ENCODE measurements around the gene DCBLD1. TPM values are rescaled to one million over a fixed set of nuclear protein-coding genes. Genes with fewer than 3 reads are reported as not detected.
A peak's percentile ranks its signal among the peaks of the same experiment; 100 is the strongest.

DCBLD1 gene
- polyA plus RNA-seq, 2 donors: 3.8 TPM

DNA sequence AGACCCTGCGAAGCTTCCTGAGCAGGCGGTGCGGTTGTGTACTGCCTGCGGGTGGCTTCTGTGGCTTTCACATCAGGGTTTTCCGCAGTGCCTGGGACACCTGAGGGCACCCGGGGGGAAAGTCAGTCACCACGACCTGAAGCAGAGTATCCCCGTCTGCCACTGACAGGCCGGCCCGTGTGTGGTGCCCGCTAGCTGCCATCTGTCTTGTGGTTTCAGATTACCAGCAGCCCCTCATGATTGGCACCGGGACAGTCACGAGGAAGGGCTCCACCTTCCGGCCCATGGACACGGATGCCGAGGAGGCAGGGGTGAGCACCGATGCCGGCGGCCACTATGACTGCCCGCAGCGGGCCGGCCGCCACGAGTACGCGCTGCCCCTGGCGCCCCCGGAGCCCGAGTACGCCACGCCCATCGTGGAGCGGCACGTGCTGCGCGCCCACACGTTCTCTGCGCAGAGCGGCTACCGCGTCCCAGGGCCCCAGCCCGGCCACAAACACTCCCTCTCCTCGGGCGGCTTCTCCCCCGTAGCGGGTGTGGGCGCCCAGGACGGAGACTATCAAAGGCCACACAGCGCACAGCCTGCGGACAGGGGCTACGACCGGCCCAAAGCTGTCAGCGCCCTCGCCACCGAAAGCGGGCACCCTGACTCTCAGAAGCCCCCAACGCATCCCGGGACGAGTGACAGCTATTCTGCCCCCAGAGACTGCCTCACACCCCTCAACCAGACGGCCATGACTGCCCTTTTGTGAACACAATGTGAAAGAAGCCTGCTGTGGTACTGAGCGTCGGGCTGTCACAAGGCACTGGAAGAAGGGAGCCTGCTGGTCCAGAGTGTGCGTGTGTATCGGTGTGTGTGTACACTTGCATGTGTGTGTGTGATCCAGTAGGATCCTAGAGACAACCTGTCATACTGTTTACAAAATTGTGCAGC, 65.5 kb downstream of the DCBLD1 start:
- Histone ChIP-seq H3K27ac (ENCODE audit: low read depth in 2 of 2, low read length in 1 of 2) (peak overlapping the region in 1 of 2 donors; percentile 3), H3K4me3 (ENCODE audit: low read depth in 1 of 2, low read length in 2 of 2) (peak overlapping the region; percentile 17 to 24)

DNA sequence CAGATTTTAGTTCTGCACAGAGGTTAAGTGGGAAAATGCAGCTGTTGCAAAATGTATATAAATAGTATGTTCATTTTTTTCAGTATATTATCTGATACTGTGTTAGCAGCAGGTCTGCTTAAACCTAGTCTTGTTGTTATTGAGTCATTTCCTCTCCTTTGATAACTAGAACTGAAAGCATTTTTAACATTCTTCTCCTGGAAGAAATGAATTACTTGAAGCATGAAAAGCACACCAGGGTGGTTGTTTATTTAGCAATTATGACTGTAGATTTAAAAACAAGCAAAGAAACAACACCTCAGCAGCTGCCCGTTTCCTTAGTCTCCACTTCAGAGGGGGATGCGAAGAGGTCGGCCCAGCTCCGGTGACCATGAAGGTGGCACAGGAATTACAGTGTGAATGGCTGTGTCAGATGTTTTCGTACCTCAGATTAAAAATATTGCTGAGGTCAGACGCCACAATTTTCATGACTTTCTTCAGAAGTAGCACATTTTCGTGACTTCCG, 66.4 kb downstream of the DCBLD1 start:
- 75 to 78% methylated on average over 8 of the region's 8 CpGs for WGBS, 2 donors
- no peaks in the 10 kb centered on the region for H3K27me3 ChIP-seq (ENCODE audit: control insufficient read depth in 1 of 2, insufficient read depth in 2 of 2, low read length in 2 of 2)
- H3K27ac ChIP-seq (ENCODE audit: low read depth in 2 of 2, low read length in 1 of 2): no peak overlapping the region
- peaks cover 0 to 3% of the 10 kb centered on the region in 2 donors for H3K4me1 ChIP-seq (ENCODE audit: control insufficient read depth in 2 of 2, insufficient read depth in 2 of 2, low read length in 1 of 2)
- H3K9me3 ChIP-seq (ENCODE audit: control insufficient read depth in 2 of 2, insufficient read depth in 1 of 2, low read depth in 1 of 2, low read length in 1 of 2): no peaks in the 10 kb centered on the region
- H3K36me3 ChIP-seq (ENCODE audit: control insufficient read depth in 2 of 2, insufficient read depth in 2 of 2, low read length in 1 of 2): peaks cover 4% of the 10 kb centered on the region in 2 donors
- no peak overlapping the region for H3K4me3 ChIP-seq (ENCODE audit: low read depth in 1 of 2, low read length in 2 of 2)

More for the DNA sequence above, 65.5 kb downstream of the DCBLD1 start:
- Histone ChIP-seq H3K4me1 (ENCODE audit: control insufficient read depth in 2 of 2, insufficient read depth in 2 of 2, low read length in 1 of 2) (peaks cover 0 to 3% of the 10 kb centered on the region in 2 donors), H3K9me3 (ENCODE audit: control insufficient read depth in 2 of 2, insufficient read depth in 1 of 2, low read depth in 1 of 2, low read length in 1 of 2) (no peaks in the 10 kb centered on the region), H3K27me3 (ENCODE audit: control insufficient read depth in 1 of 2, insufficient read depth in 2 of 2, low read length in 2 of 2) (no peaks in the 10 kb centered on the region), H3K36me3 (ENCODE audit: control insufficient read depth in 2 of 2, insufficient read depth in 2 of 2, low read length in 1 of 2) (peaks cover 4% of the 10 kb centered on the region in 2 donors)
- WGBS, 2 donors: 35 to 41% methylated on average over 64 of the region's 64 CpGs

DNA sequence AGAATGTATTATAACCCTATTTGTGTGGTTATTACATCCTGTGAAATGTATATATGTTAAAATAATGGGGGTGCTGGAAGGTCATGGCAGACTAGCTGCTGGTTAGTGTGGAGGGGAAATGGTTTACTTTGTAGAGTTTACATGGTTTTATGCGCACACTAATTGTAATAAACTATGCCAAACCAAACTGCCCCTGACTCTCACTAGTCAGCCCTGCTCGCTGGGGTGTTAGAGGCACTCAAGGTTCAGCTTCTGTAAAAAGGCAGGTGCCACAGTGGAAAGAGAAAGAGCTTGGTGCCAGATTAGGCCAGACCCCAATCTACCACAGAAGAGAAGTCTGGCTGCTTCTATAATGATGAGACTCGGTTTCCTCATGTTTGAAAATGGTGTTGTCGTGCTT, 67.1 kb downstream of the DCBLD1 start:
- no peaks in the 10 kb centered on the region for H3K27me3 ChIP-seq (ENCODE audit: control insufficient read depth in 1 of 2, insufficient read depth in 2 of 2, low read length in 2 of 2)
- 84 to 85% methylated on average over 4 of the region's 4 CpGs for WGBS, 2 donors
- H3K27ac ChIP-seq (ENCODE audit: low read depth in 2 of 2, low read length in 1 of 2): no peak overlapping the region
- H3K4me3 ChIP-seq (ENCODE audit: low read depth in 1 of 2, low read length in 2 of 2): no peak overlapping the region
- H3K4me1 ChIP-seq (ENCODE audit: control insufficient read depth in 2 of 2, insufficient read depth in 2 of 2, low read length in 1 of 2): peaks cover 0 to 3% of the 10 kb centered on the region in 2 donors
- no peaks in the 10 kb centered on the region for H3K9me3 ChIP-seq (ENCODE audit: control insufficient read depth in 2 of 2, insufficient read depth in 1 of 2, low read depth in 1 of 2, low read length in 1 of 2)
- H3K36me3 ChIP-seq (ENCODE audit: control insufficient read depth in 2 of 2, insufficient read depth in 2 of 2, low read length in 1 of 2): peaks cover 4% of the 10 kb centered on the region in 2 donors

DNA sequence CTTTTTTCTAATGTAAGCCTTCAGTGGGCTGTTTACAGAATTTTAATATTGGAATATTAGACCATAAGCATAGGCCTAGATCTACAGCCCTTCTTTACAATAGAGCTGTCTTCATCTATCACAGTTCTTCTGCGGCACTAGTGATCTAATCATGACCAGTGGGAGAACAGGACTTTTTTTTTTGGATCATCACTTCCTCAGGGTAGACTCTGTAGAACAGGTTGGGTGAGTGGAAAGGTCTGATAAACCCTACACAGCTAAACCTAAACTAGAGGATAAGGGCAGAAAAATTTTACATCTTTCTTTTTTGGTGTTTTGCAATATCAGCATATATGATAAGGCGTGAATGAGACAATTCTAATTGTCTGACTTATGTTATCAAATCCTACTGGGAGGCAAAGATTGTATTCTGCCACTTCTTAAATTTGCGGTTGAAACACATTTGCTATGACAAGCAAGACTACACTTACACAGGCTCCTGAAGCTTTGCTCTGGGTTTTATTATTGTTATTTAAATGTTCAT, 67.7 kb downstream of the DCBLD1 start:
- Histone ChIP-seq H3K27me3 (ENCODE audit: control insufficient read depth in 1 of 2, insufficient read depth in 2 of 2, low read length in 2 of 2) (no peaks in the 10 kb centered on the region), H3K36me3 (ENCODE audit: control insufficient read depth in 2 of 2, insufficient read depth in 2 of 2, low read length in 1 of 2) (peaks cover 0 to 4% of the 10 kb centered on the region in 2 donors), H3K9me3 (ENCODE audit: control insufficient read depth in 2 of 2, insufficient read depth in 1 of 2, low read depth in 1 of 2, low read length in 1 of 2) (no peaks in the 10 kb centered on the region), H3K4me3 (ENCODE audit: low read depth in 1 of 2, low read length in 2 of 2) (no peak overlapping the region), H3K27ac (ENCODE audit: low read depth in 2 of 2, low read length in 1 of 2) (no peak overlapping the region), H3K4me1 (ENCODE audit: control insufficient read depth in 2 of 2, insufficient read depth in 2 of 2, low read length in 1 of 2) (peaks cover 0 to 3% of the 10 kb centered on the region in 2 donors)
- WGBS, 2 donors: 87 to 90% methylated on average over 3 of the region's 3 CpGs

DNA sequence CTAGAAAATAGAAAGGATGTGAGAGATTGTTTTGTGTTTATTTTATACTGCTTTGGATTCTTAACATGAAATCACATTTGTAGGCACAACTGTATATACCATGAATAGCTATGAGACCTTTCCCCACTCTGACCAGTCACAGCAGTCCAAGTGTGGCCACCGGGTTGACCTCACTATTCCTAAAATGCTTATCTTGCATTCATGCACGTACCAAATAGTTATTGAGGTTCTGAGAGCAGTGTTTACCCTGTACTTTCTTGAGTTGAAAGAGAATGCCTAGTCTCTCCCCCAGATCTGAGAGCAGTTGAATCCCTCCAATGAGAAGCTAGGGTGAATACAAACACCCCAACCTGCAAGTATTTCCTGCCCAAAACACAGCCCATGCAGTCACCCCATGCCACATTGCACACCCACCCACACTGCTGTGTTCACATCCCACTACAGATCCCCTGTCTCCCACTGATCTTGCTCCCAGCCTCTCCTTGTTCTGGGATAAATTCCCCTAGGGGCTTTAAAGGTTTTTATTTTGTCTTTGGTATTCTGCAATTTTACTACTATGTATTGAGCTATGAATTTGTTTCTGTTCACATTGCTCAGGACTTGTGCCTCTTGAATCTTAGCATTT, 68.3 kb downstream of the DCBLD1 start:
- Histone ChIP-seq H3K4me3 (ENCODE audit: low read depth in 1 of 2, low read length in 2 of 2) (no peak overlapping the region), H3K36me3 (ENCODE audit: control insufficient read depth in 2 of 2, insufficient read depth in 2 of 2, low read length in 1 of 2) (peaks cover 0 to 4% of the 10 kb centered on the region in 2 donors), H3K4me1 (ENCODE audit: control insufficient read depth in 2 of 2, insufficient read depth in 2 of 2, low read length in 1 of 2) (peaks cover 0 to 3% of the 10 kb centered on the region in 2 donors), H3K9me3 (ENCODE audit: control insufficient read depth in 2 of 2, insufficient read depth in 1 of 2, low read depth in 1 of 2, low read length in 1 of 2) (no peaks in the 10 kb centered on the region), H3K27ac (ENCODE audit: low read depth in 2 of 2, low read length in 1 of 2) (no peak overlapping the region), H3K27me3 (ENCODE audit: control insufficient read depth in 1 of 2, insufficient read depth in 2 of 2, low read length in 2 of 2) (no peaks in the 10 kb centered on the region)
- 64 to 75% methylated on average over 2 of the region's 2 CpGs for WGBS, 2 donors

DNA sequence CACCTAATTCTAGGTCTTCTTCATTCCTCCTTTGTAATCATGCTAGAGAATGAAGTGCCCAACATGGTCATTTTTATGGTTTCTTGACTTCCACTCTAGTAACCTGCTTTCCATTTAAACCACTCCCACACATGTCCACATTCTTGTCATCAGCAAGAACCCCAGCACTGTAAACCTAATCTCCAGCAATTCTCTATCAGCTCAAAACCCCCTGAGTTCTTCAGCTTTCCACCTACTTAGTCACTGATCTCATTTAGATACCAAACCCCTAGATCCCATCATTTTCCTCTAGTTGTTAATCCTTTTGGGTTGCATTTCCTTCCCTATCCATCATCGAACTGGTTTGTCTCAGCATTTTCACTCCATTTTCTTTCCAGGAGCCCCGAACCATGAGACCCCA, 70.1 kb downstream of the DCBLD1 start:
- WGBS, 2 donors: 81 to 87% methylated on average over 2 of the region's 2 CpGs

DNA sequence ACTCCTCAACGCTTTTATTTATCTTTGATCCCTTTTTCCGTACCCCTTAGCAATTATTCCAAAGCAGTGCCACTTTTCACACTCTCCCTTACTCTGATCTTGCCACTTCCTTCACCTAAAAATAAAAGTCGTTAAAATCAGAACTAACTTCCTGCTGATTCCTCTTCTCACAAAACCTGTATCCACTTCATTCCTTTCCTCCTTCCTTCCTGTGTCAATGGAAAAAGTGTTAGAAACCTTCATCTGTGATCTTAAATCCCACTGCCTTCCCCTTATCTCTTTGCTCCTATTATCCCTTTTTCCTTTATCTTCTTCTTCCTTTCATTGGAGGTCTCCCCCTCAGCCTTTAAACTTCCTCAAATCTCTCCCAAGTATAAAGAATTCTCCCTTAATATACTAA, 70.7 kb downstream of the DCBLD1 start:
- Histone ChIP-seq H3K36me3 (ENCODE audit: control insufficient read depth in 2 of 2, insufficient read depth in 2 of 2, low read length in 1 of 2) (peaks cover 0 to under 1% of the 10 kb centered on the region in 2 donors), H3K9me3 (ENCODE audit: control insufficient read depth in 2 of 2, insufficient read depth in 1 of 2, low read depth in 1 of 2, low read length in 1 of 2) (no peaks in the 10 kb centered on the region), H3K27me3 (ENCODE audit: control insufficient read depth in 1 of 2, insufficient read depth in 2 of 2, low read length in 2 of 2) (no peaks in the 10 kb centered on the region), H3K4me1 (ENCODE audit: control insufficient read depth in 2 of 2, insufficient read depth in 2 of 2, low read length in 1 of 2) (peaks cover 0 to 1% of the 10 kb centered on the region in 2 donors), H3K4me3 (ENCODE audit: low read depth in 1 of 2, low read length in 2 of 2) (no peak overlapping the region), H3K27ac (ENCODE audit: low read depth in 2 of 2, low read length in 1 of 2) (no peak overlapping the region)
- WGBS, 2 donors: 67 to 69% methylated on average over 3 of the region's 3 CpGs

More for the DNA sequence above, 70.1 kb downstream of the DCBLD1 start:
- peaks cover 0 to 3% of the 10 kb centered on the region in 2 donors for H3K4me1 ChIP-seq (ENCODE audit: control insufficient read depth in 2 of 2, insufficient read depth in 2 of 2, low read length in 1 of 2)
- H3K4me3 ChIP-seq (ENCODE audit: low read depth in 1 of 2, low read length in 2 of 2): no peak overlapping the region
- no peak overlapping the region for H3K27ac ChIP-seq (ENCODE audit: low read depth in 2 of 2, low read length in 1 of 2)
- peaks cover 0 to 4% of the 10 kb centered on the region in 2 donors for H3K36me3 ChIP-seq (ENCODE audit: control insufficient read depth in 2 of 2, insufficient read depth in 2 of 2, low read length in 1 of 2)
- no peaks in the 10 kb centered on the region for H3K9me3 ChIP-seq (ENCODE audit: control insufficient read depth in 2 of 2, insufficient read depth in 1 of 2, low read depth in 1 of 2, low read length in 1 of 2)
- no peaks in the 10 kb centered on the region for H3K27me3 ChIP-seq (ENCODE audit: control insufficient read depth in 1 of 2, insufficient read depth in 2 of 2, low read length in 2 of 2)

DNA sequence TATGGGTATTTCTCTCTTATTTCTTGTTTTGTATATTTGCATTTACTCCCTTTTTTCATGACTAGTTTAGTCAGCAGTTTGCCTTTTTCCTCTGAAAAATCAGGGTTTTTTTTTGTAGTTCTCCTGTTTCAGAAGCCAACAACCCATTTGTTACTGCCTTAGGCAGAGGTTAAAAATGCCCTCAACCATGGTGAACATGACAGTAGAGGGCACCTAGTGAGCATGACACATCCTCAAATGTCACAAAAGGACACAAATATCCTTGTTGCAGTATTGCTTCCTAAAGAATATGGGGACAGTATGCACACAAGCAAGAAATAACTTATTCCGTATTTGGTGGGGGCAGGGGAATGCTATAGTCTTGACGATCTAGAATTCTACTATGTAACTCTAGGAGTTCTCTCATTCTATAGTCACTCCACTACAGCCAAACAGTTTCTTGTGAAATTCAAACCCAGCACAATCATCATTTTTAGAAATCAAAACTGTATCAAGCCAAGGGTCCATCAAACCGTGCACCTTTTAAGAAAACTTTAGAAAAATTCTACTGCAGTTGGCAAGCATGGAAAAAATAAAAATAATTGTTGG, 72.9 kb downstream of the DCBLD1 start:
- WGBS, 2 donors: 33 to 43% methylated on average over 3 of the region's 3 CpGs

DNA sequence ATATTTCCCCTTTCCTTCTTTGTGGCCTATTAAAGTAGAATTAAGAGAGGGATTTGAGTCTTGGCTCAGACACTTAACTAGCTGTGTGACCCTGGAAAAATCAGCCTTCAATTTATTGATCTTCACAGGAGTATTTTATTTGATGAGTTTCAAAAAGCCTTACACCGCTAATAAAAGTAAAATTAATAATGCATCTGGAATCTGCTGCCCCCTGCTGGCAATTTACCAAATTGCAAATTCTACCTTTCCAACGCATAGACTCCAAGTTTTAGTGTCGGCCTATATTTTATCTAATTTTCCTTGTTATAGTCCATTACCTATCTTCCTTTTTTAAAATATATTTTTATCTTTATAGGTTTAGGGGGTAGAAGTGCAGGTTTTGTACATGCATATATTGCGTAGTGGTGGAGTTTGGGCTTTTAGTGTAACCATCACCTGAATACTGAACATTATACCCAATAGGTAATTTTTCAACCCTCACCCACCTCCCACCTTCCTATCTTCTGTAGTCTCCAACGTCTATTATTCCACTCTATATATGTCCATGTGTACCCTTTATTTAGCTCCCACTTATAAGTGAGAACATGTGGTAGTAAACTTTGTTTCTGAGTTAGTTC, 73.5 kb downstream of the DCBLD1 start:
- no peak overlapping the region for H3K4me3 ChIP-seq (ENCODE audit: low read depth in 1 of 2, low read length in 2 of 2)
- no peaks in the 10 kb centered on the region for H3K36me3 ChIP-seq (ENCODE audit: control insufficient read depth in 2 of 2, insufficient read depth in 2 of 2, low read length in 1 of 2)
- H3K9me3 ChIP-seq (ENCODE audit: control insufficient read depth in 2 of 2, insufficient read depth in 1 of 2, low read depth in 1 of 2, low read length in 1 of 2): no peaks in the 10 kb centered on the region
- no peak overlapping the region for H3K27ac ChIP-seq (ENCODE audit: low read depth in 2 of 2, low read length in 1 of 2)
- H3K4me1 ChIP-seq (ENCODE audit: control insufficient read depth in 2 of 2, insufficient read depth in 2 of 2, low read length in 1 of 2): no peaks in the 10 kb centered on the region
- WGBS, 2 donors: 16 to 22% methylated on average over 5 of the region's 5 CpGs
- no peaks in the 10 kb centered on the region for H3K27me3 ChIP-seq (ENCODE audit: control insufficient read depth in 1 of 2, insufficient read depth in 2 of 2, low read length in 2 of 2)

More for the DNA sequence above, 72.9 kb downstream of the DCBLD1 start:
- Histone ChIP-seq H3K4me1 (ENCODE audit: control insufficient read depth in 2 of 2, insufficient read depth in 2 of 2, low read length in 1 of 2) (no peaks in the 10 kb centered on the region), H3K27me3 (ENCODE audit: control insufficient read depth in 1 of 2, insufficient read depth in 2 of 2, low read length in 2 of 2) (no peaks in the 10 kb centered on the region), H3K4me3 (ENCODE audit: low read depth in 1 of 2, low read length in 2 of 2) (no peak overlapping the region), H3K27ac (ENCODE audit: low read depth in 2 of 2, low read length in 1 of 2) (no peak overlapping the region), H3K36me3 (ENCODE audit: control insufficient read depth in 2 of 2, insufficient read depth in 2 of 2, low read length in 1 of 2) (no peaks in the 10 kb centered on the region), H3K9me3 (ENCODE audit: control insufficient read depth in 2 of 2, insufficient read depth in 1 of 2, low read depth in 1 of 2, low read length in 1 of 2) (no peaks in the 10 kb centered on the region)

Measured in esophagus (tissue), 2 donors.